ENCODE measurements around the gene TMEM95.

GRCh38 chr17:7380855-7381683 is 26.1 kb downstream of the TMEM95 start, which contains the start of gene TNK1:
- no peak for TF ChIP-seq CTCF (IDR thresholded peaks at IDR 0.05 in 4 of 5, conservative IDR thresholded peaks at IDR 0.05 in 1 of 5)
- peak; percentile 24 to 62 for TF ChIP-seq POLR2A (IDR thresholded peaks at IDR 0.05)

Measured in gastrocnemius medialis (tissue), 4 donors.